GM12878 (cell line): ENCODE measurements around the gene TMCO1. TPM values are rescaled to one million over a fixed set of nuclear protein-coding genes. Genes with fewer than 3 reads are reported as not detected.
"Not testable (repeated sequence)": the region's sequence is repeated elsewhere in the genome, so short reads cannot be mapped to it uniquely, and the experiment has no call there.

Experiments
- ATAC-seq: fragments of 200-7000 bp; cut with Tn5 transposase; 3 replicates; pipeline ENCODE4 v1.9.1; 2020; ENCODE audit warnings: mild to moderate bottlenecking, moderate library complexity
- BruUV-seq: library from RNA; stranded (reverse); fragments of 400-500 nt; replicated peaks from 2 replicates; lab custom pipeline; 2021; lab: Mats Ljungman, UMichigan
- CTCF ChIA-PET: fragments of 300-600 bp; sonication (Branson Sonifier 250); formaldehyde crosslinking; extraction: SDS; loops from one replicate; lab custom pipeline; 2021; ENCODE audit warnings: inconsistent platforms; lab: Yijun Ruan, JAX
- POLR2A ChIA-PET: fragments of 350-600 bp; formaldehyde crosslinking; extraction: SDS; loops from one replicate; lab custom pipeline; 2021; ENCODE audit warnings: inconsistent platforms; lab: Charles Lee
- RAD21 ChIA-PET: fragments of 300-600 bp; sonication (Branson Sonifier 250); formaldehyde crosslinking; loops from one replicate; lab custom pipeline; 2023; ENCODE audit warnings: antibody characterized with exemption; ENCODE audit not compliant: unreplicated experiment; lab: Charles Lee
- SMC1A ChIA-PET: fragments of 300-600 bp; sonication (Branson Sonifier 250); formaldehyde crosslinking; loops from one replicate; lab custom pipeline; 2023; ENCODE audit not compliant: unreplicated experiment, uncharacterized antibody; lab: Charles Lee
- DNase-seq: peaks from one replicate; pipeline ENCODE4 v3.0.0-alpha.2; 2011; ENCODE audit warnings: low read depth, low spot score
- FAIRE-seq: peaks from 3 replicates; lab custom pipeline; 2011; peaks lifted over from hg19 to GRCh38; lab: Jason Lieb, UNC
- H2AFZ ChIP-seq: 2 replicates; pipeline ENCODE4 v1.6.0; 2011; ENCODE audit warnings: low read depth, low read length, control low read depth; ENCODE audit not compliant: control insufficient read depth
- H3K27ac ChIP-seq: 2 replicates; pipeline ENCODE4 v1.5.1; 2011; ENCODE audit warnings: control low read depth; ENCODE audit not compliant: control insufficient read depth, insufficient read depth
- H3K27me3 ChIP-seq, 2 experiments: replicated peaks in 1 of 2; 2 replicates each; pipeline versions ENCODE4 v1.6.0 to v1.6.1; 2011; ENCODE audit warnings: low read length in 1 of 2; ENCODE audit not compliant: control insufficient read depth in 2 of 2, insufficient read depth in 2 of 2
- H3K36me3 ChIP-seq, 2 experiments: 2 replicates each; pipeline ENCODE4 v1.5.1; 2011; ENCODE audit warnings: low read length in 1 of 2; ENCODE audit not compliant: control insufficient read depth in 2 of 2, insufficient read depth in 2 of 2
- H3K4me1 ChIP-seq: 2 replicates; pipeline ENCODE4 v1.6.1; 2011; ENCODE audit warnings: mild to moderate bottlenecking, low read length, moderate library complexity, mixed read lengths; ENCODE audit not compliant: control insufficient read depth, insufficient read depth
- H3K4me2 ChIP-seq: 2 replicates; pipeline ENCODE4 v1.6.0; 2011; ENCODE audit warnings: control low read depth; ENCODE audit not compliant: control insufficient read depth, insufficient read depth
- H3K4me3 ChIP-seq: fragments of 200-600 bp; sonication (generic); 2 replicates; pipeline ENCODE4 v1.5.1; 2016
- H3K79me2 ChIP-seq: 2 replicates; pipeline ENCODE4 v1.6.0; 2011; ENCODE audit warnings: low read length; ENCODE audit not compliant: control insufficient read depth, insufficient read depth
- H3K9ac ChIP-seq: 2 replicates; pipeline ENCODE4 v1.8.0; 2011; ENCODE audit warnings: low read length, control low read depth, mixed read lengths; ENCODE audit not compliant: control insufficient read depth, insufficient read depth
- H3K9me3 ChIP-seq: replicated peaks from 3 replicates; pipeline ENCODE4 v1.5.1; 2011; ENCODE audit warnings: mild to moderate bottlenecking, low read length; ENCODE audit not compliant: control insufficient read depth, insufficient read depth
- H4K20me1 ChIP-seq: 2 replicates; pipeline ENCODE4 v1.6.0; 2011; ENCODE audit not compliant: control insufficient read depth, insufficient read depth
- BHLHE40 ChIP-seq, 2 experiments: fragments of 450-650 bp in 1 of 2; IDR thresholded peaks; 2 replicates each; pipeline ENCODE4 v1.6.1; 2011 to 2017; ENCODE audit warnings: low read depth in 2 of 2, borderline replicate concordance in 1 of 2, improper control_type of control experiment in 1 of 2, low read length in 1 of 2, mild to moderate bottlenecking in 1 of 2
- CBX5 ChIP-seq: sonication (generic); IDR thresholded peaks from 2 replicates; pipeline ENCODE4 v1.6.1; 2016; ENCODE audit warnings: low read depth, moderate library complexity, mild to moderate bottlenecking, inconsistent platforms
- CHD1 ChIP-seq: IDR thresholded peaks from 2 replicates; pipeline ENCODE4 v1.6.1; 2012; ENCODE audit warnings: low read depth, low read length, improper control_type of control experiment
- EED ChIP-seq: sonication (generic); IDR thresholded peaks from 2 replicates; pipeline ENCODE4 v1.6.1; 2016; ENCODE audit warnings: antibody characterized with exemption, low read depth
- EP300 ChIP-seq, 2 experiments: fragments of 150-350 bp in 1 of 2; IDR thresholded peaks; 2 replicates each; pipeline ENCODE4 v1.6.1; 2011 to 2012; ENCODE audit warnings: low read depth in 2 of 2, low read length in 2 of 2, borderline replicate concordance in 1 of 2, improper control_type of control experiment in 1 of 2, inconsistent platforms in 1 of 2; ENCODE audit not compliant: control insufficient read depth in 1 of 2
- EZH2 ChIP-seq: IDR thresholded peaks from 2 replicates; pipeline ENCODE4 v1.6.1; 2012; ENCODE audit warnings: low read depth, mild to moderate bottlenecking, control low read depth, inconsistent platforms, low read length, borderline replicate concordance; ENCODE audit not compliant: control insufficient read depth
- GABPA ChIP-seq: IDR thresholded peaks from 2 replicates; pipeline ENCODE4 v1.6.1; 2014; ENCODE audit warnings: antibody characterized with exemption, low read depth, mild to moderate bottlenecking, inconsistent platforms
- GATAD2B ChIP-seq: fragments of 450-650 bp; conservative IDR thresholded peaks from 2 replicates; pipeline ENCODE4 v1.6.1; 2017; ENCODE audit warnings: low read depth, mild to moderate bottlenecking, moderate library complexity
- IRF4 ChIP-seq: IDR thresholded peaks from 2 replicates; pipeline ENCODE4 v1.6.1; 2011; ENCODE audit warnings: low read depth, low read length
- KAT2A ChIP-seq: conservative IDR thresholded peaks from 2 replicates; pipeline ENCODE4 v1.6.1; 2011; ENCODE audit warnings: low read depth, low read length; ENCODE audit not compliant: control insufficient read depth
- LARP7 ChIP-seq: fragments of 450-650 bp; IDR thresholded peaks from 2 replicates; pipeline ENCODE4 v1.6.1; 2017; ENCODE audit warnings: mild to moderate bottlenecking
- NFYA ChIP-seq: IDR thresholded peaks from 2 replicates; pipeline ENCODE4 v1.6.1; 2011; ENCODE audit warnings: low read depth, mild to moderate bottlenecking, low read length, improper control_type of control experiment, borderline replicate concordance
- POU2F2 ChIP-seq: IDR thresholded peaks from 3 replicates; pipeline ENCODE4 v1.6.1; 2011; ENCODE audit warnings: low read depth, mild to moderate bottlenecking, low read length, borderline replicate concordance
- RB1 ChIP-seq: fragments of 450-650 bp; formaldehyde crosslinking; IDR thresholded peaks from 2 replicates; pipeline ENCODE4 v1.6.1; 2017; ENCODE audit warnings: mild to moderate bottlenecking, borderline replicate concordance
- RUNX3 ChIP-seq: IDR thresholded peaks from 2 replicates; pipeline ENCODE4 v1.6.1; 2012; ENCODE audit warnings: low read length, inconsistent platforms
- SREBF1 ChIP-seq: IDR thresholded peaks from 2 replicates; pipeline ENCODE4 v1.6.1; 2012; ENCODE audit warnings: mild to moderate bottlenecking, low read length
- TAF1 ChIP-seq: IDR thresholded peaks from 2 replicates; pipeline ENCODE4 v1.6.1; 2011; ENCODE audit warnings: mild to moderate bottlenecking, low read depth, low read length, borderline replicate concordance
- TARDBP ChIP-seq: IDR thresholded peaks from 2 replicates; pipeline ENCODE4 v1.6.1; 2016; ENCODE audit warnings: borderline replicate concordance
- TCF3 ChIP-seq: IDR thresholded peaks from 2 replicates; pipeline ENCODE4 v1.6.1; 2012; ENCODE audit warnings: low read depth, mild to moderate bottlenecking, low read length, borderline replicate concordance; ENCODE audit not compliant: insufficient read depth
- ZNF217 ChIP-seq: fragments of 450-650 bp; IDR thresholded peaks from 2 replicates; pipeline ENCODE4 v1.6.1; 2017; ENCODE audit warnings: antibody characterized with exemption, mild to moderate bottlenecking
- WGBS: methylation state at CpG from one replicate; pipeline ENCODE4 v1.1.6; 2016; ENCODE audit warnings: low lambda C conversion rate; ENCODE audit not compliant: insufficient replicate concordance, insufficient coverage; ENCODE audit errors: missing lambda C conversion rate; 5-methylcytosine and 5-hydroxymethylcytosine counted together
- in situ Hi-C: fragments of 300-500 bp; cut with MboI; formaldehyde crosslinking; loops from 9 replicates; pipeline ENCODE4 v1.14.3; 2018; ENCODE audit warnings: mixed read lengths
- intact Hi-C: fragments of 100-400 bp; cut with micrococcal nuclease; formaldehyde crosslinking; loops from one replicate; pipeline ENCODE4 v1.14.2; 2022; ENCODE audit not compliant: unreplicated experiment
- polyA plus RNA-seq, 11 experiments: library from polyadenylated mRNA; depleted of rRNA in 4 of 11; unstranded in 6 of 11; stranded (reverse) in 5 of 11; fragments of >200 nt; fragmentation: Nextera tagmentation in 4 of 11; fragmentation: Illumina TruSeq in 1 of 11; extraction: Ambion mirVana in 4 of 11; extraction: Trizol in 1 of 11; gene quantifications; 1 replicate in 1 of 11; 2 replicates in 10 of 11; pipeline versions ENCODE4 v1.2.1 to v1.2.3, GENCODE V29; 2011 to 2016; ENCODE audit warnings: inconsistent platforms in 2 of 11, missing spikeins in 2 of 11, low read depth in 1 of 11
- total RNA-seq, 4 experiments: library from RNA; depleted of rRNA in 3 of 4; stranded (reverse); fragments of >200 nt in 3 of 4; fragmentation: Illumina TruSeq in 1 of 4; extraction: Trizol in 1 of 4; gene quantifications; 2 replicates each; pipeline versions ENCODE4 v1.2.1 to v1.2.3, GENCODE V29; 2013 to 2021

The TMCO1 gene
- total and polyA plus RNA-seq, 10 of the 15 experiments (the other 5 are each of a cell fraction or from before 2014, with no cell fraction given) = 50.3 to 253 (median 126) TPM

DNA sequence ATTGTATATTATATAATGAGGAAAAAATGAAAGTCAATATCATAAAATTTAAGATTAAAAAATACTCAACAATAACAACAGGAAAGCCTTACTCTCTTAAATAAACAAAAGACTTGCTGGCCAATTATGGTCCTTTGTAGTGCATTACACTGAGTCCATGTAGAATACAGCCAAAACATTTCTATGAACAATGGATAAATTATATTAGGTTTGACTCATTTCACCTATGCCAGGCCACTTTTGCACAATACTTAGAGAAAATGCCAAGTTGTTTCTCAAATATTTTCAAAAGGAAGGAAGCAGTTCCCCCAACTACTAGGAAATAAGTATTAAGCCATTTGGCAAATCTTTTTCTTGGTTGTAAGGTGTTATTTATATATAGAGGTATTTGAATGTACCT is 38.9 kb upstream of the TMCO1 start:
- Histone ChIP-seq H3K4me1 (no peaks in the 10 kb centered on the region), H2AFZ (no peak overlapping the region), H3K79me2 (no peaks in the 10 kb centered on the region), H3K27me3 (no peaks in the 10 kb centered on the region), H4K20me1 (no peaks in the 10 kb centered on the region), H3K9me3 (no peaks in the 10 kb centered on the region), H3K4me2 (no peak overlapping the region), H3K4me3 (no peak overlapping the region), H3K27ac (no peak overlapping the region), H3K36me3 (no peaks in the 10 kb centered on the region), H3K9ac (no peak overlapping the region)
- RAD21 ChIA-PET = no interaction called here
- TF ChIP-seq EP300 (IDR thresholded peaks at IDR 0.05; ENCODE audit: borderline replicate concordance in 1 of 2, control insufficient read depth in 1 of 2, low read depth in 2 of 2, low read length in 2 of 2) (no peak), EZH2 (no peak), KAT2A (no peak), RB1 (no peak), TARDBP (no peak), GABPA (no peak), POU2F2 (no peak), IRF4 (no peak), RUNX3 (no peak), GATAD2B (no peak), LARP7 (no peak), NFYA (no peak), SREBF1 (no peak), ZNF217 (no peak), CBX5 (no peak), CHD1 (no peak), EED (no peak), TAF1 (no peak), TCF3 (no peak), BHLHE40 (IDR thresholded peaks at IDR 0.05; ENCODE audit: borderline replicate concordance in 1 of 2, low read depth in 2 of 2, low read length in 1 of 2) (no peak)
- DNase-seq = no peak
- CTCF ChIA-PET = no interaction called here
- SMC1A ChIA-PET = no interaction called here
- intact Hi-C loops (no loop called here), in situ Hi-C loops (no loop called here)
- no peak for FAIRE-seq
- BruUV-seq = no TSS peak
- ATAC-seq = no peak
- POLR2A ChIA-PET = no interaction called here

DNA sequence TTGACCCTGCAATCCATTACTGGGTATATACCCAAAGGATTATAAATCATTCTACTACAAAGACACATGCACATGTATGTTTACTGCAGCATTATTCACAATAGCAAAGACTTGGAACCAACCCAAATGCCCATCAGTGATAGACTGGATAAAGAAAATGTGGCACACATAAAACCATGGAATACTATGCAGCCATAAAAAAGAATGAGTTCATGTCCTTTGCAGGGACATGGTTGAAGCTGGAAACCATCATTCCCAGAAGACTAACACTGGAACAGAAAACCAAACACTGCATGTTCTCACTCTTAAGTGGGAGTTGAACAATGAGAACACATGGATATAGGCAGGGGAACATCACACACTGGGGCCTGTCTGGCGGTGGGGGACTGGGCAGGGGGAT is 35.8 kb upstream of the TMCO1 start:
- RAD21 ChIA-PET, H3K27ac ChIP-seq, in situ Hi-C loops, ATAC-seq, DNase-seq, H3K79me2 ChIP-seq, intact Hi-C loops, H2AFZ ChIP-seq, FAIRE-seq, BruUV-seq, H3K4me2 ChIP-seq, POLR2A ChIA-PET, H3K9me3 ChIP-seq, H3K36me3 ChIP-seq, SMC1A ChIA-PET, H4K20me1 ChIP-seq, H3K4me1 ChIP-seq, H3K4me3 ChIP-seq, H3K9ac ChIP-seq, H3K27me3 ChIP-seq, CTCF ChIA-PET: not testable (repeated sequence)
- 0% methylated on average over 1 of the region's 1 CpG for WGBS
